Activated T-cell treated with anti-CD3 and anti-CD28 coated beads for 4 hours (primary cell): ENCODE results near the gene SPIC.
"Not testable (repeated sequence)": the region's sequence is repeated elsewhere in the genome, so short reads cannot be mapped to it uniquely, and the experiment has no call there.

Experiments used
- DNase-seq: peaks from one replicate; pipeline ENCODE4 v3.0.0-alpha.2; 2020

The SPIC gene

DNA sequence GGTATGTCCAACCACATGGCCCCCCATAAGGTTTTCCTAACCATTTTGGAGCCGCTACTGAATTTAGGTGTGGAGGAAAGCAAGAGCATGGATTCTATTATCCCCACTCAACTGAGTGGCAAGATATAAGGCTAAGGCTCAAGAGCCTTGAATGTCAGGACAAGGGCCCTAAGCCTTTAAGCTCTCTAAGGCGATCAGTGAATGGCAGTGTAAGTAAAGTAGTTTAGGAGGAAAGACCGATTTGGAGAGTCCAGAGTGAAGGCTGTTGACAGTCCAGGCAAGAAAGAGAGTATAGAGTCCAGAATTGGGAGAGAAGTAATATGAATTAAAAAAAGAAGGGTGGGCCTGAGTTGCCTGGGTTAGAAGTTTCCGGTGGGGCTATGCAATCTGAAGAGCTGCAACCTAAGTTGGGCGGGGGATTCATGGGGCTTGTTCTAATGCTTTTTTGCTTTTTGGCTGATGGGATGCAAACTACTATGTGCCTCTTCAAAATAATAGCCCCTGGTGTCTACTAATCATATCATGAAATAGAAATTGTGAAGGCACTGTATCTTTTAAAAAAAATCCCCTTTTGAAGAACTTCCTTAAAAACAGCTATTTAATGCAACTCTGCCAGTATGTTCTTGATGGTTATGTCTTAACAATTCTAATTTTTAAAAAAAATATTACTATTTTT is at the start of gene SPIC:
SPIC (plus strand) TSS at position 626 of the 676 bp plus-strand sequence. CDS start 1,569 bp downstream, outside the sequence.
- DNase-seq, result no peak

DNA sequence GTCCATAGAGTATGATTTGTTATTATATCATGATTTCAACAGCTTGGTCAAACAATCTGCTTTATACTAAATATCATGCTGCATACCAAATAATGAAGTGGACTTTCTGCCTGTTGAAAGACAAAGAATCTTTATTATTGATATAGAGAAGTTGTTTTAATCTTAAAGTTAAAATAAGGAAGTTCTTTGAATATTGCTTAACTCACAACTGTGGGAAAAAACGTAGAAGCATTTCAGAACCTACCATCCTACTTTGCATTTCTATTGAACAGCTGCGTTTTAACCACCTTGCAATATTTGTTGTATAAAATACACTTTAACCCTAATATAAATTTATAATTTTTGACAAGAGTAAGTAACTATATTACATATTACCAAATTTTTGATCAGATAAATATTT is 44.7 kb upstream of the SPIC start:
- DNase-seq, result no peak

DNA sequence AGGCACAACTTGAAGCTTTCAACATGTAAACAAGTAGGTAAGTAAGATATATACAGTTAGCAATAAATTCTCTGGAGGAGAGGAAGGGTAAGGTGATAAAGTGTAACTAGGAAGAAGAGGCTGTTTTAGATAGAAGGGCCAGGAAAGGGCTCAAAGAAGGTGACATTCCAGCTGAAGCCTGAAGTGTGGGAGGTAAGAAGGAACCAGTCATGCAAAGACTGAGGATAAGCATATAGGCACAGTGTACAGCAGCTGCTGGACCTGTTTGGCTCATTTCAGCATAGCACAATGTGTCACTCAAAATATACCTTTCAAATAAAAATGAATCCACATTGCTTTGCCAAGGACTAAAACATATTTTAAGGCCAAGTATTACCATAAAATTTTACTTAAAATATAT is 39.0 kb upstream of the SPIC start:
- DNase-seq, result no peak

DNA sequence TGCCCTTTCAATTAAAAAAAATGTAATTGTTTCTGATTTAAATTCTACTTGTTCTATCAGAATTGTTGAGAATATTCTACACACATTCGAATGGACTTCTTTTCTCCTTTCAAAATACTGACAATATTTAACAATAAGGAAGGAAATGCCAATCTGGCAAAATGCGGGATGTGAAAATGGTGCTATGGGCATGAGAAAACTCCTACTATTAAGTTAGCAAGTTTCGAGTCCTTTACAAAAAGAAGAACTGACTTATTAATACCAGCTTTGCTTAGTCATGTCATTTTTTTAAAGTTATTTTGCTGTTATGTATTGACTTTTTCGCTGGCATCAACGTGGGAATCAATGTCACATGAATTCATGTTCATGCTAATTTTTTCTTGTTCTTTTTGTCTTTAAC is 35.9 kb upstream of the SPIC start:
- no peak for DNase-seq

DNA sequence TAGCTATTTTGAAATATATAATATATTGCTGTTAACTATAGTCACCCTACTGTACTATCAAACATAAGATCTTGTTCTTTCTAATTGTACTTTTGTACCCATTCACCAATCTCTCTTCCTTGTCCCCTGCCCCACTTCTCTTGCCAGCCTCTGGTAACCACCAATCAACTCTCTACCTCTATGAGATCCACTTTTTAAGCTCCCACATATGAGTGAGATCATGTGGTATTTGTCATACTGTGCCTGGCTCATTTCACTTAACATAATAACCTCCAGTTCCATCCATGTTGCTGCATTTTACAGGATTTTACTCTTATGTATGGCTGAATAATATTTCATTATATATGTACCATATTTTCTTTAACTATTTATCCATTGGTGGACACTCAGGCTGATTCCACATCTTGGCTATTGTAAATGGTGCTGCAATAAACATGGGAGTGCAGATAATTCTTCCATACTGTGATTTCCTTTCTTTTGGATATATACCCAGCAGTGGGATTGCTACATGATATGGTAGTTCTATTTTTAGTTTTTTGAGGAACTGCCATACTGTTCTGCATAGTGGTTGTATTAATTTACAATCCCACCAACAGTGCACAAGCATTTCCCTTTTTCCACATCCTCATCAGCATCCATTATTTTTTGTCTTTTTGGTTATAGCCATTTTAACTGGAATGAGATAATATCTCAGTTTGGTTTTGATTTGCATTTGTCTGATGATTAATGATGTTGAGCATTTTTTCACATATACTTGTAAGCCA is 33.5 kb upstream of the SPIC start:
- no peak for DNase-seq

DNA sequence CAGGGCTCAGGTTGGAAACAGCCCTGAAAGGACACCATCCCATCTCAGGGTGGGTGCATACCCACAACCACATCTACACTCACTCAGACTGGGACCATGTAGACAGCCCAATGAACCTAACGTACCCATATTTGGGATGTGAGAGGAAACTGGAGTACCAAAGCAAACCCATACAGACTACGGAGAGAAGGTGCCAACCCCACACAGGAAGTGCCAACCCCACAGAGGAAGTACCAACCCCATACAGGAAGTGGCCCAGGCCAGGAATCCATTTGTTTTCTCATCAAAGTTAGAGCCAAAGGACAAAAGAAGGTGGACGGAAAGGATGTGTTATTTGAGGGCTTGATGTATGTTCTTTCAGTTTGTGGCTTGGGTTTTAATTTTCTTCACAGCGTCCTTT is 19.5 kb upstream of the SPIC start:
- DNase-seq, result no peak

DNA sequence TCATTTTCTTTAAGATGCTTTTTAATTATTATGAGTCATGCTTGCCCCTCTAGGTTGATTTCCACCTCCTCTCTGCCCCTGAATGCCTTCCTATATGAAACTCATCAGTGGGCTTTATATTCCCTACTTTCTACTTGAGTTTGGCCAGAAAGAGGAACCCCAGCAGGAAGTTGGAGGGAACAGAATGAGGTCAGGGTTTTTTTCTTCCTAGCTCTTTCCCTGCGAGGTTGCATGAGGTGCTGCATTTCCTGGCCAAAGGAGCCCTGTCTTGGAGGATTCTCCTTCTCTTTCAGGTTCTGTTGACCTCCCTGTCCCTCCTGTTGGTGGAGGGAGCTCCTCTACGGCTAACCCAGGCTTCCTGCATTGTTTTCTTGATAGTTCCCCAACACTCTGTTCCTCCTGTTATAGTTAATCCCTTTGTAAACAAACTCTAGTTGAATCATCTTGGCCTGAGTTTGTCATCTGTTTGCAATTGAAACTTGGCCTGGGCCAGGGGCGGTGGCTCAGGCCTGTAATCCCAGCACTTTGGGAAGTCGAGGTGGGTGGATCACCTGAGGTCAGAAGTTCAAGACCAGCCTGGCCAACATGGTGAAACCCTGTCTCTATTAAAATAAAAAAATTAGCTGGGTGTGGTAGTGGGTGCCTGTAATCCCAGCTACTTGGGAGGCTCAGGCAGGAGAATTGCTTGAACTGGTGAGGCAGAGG is 15.3 kb upstream of the SPIC start:
- DNase-seq, result no peak

DNA sequence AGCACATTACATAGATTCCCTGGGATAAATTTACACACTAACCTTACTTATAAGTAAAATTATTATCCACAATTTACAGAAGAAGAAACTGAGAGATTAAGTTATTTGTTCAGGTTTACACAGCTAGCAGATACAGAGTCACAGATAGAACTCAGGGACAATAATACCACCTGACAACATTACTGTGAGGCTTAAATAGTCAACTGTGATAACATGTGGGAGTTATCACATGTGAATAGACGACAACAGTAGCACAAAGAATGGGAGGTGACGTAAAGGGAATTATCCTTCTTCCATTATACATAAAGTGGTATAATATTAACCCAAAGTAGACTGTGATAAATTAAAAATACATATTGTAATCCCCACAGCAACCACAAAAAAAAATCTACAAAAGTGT is 6.2 kb upstream of the SPIC start:
- no peak for DNase-seq

DNA sequence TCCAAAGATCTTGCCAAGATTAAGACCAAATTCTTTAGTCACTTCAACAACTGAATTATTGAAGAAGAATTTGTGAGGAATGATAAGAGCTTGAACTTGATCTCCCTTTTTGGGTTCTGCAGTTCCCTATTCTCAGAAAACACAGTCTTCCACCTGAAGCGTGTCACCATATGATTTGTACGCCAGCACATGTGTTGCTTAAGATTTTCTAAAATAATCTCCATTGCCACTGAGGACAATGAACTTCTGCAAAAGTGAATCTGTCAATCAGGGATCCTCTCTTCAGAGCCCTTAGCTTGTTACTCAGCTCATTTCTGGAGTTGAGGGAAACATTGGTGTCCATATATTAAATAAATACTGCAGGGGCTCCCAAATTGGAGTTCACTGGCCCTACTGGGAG is 4.2 kb upstream of the SPIC start:
- no peak for DNase-seq

DNA sequence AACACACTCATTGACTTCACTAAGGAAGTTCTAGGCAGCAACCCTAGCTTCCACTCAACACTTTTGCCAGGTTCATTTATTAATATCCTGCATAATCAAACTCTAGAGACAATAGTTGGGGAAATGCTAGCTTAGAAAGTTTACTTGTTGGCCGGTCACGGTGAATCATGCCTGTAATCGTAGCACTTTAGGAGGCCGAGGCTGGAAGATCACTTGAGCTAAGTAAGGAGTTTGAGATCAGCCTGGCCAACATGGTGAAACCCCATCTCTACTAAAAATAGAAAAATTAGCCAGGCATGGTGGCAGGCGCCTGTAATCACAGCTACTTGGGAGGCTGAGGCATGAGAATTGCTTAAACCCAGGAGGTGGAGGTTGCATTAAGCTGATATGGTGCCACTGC is 3.3 kb upstream of the SPIC start:
- DNase-seq, result not testable (repeated sequence)

DNA sequence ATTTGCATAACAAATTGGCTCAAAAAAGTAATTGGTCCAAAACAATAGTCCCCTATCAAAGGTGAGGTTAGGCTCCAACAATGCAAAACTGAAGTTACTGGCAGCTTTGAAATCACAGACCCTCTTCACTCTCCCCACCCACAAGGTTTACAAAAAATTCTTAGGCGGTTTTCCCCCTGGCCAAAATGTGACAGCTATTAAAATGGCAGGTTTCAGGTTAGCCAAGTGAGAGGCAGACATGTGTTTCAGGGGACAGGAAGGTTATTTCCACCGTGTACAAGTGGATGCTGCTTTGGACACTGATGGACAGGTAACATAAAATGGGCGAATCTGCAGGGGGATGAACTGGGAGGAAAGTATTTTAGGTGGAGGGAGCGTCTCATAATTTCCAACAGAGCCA is 888 bp upstream of the SPIC start:
- DNase-seq, result no peak

DNA sequence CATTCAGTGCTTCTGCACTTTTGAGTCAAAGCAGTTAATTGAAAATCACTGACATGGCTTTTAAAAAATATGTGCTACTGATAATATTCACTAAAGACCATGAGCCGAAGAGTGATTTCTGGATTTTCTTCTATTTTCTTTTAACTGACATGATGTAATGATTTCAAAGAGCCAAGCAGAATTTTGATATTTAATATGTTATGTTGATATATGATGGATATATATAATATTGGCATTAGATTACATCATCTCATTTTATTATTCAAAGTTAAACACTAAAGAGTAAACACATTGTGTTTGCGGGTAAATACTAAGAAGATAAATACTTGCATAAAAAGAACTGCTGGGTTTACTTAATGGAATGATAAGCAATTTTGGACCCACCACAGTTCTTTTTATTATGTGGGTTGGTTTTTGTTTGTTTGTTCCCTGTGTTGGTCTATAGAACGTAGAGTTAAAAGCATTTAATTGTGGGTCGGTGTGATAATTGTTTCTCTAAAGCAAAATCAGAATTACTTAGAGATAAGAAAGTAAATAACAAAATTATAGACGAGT is 692 bp downstream of the SPIC start:
- no peak for DNase-seq

DNA sequence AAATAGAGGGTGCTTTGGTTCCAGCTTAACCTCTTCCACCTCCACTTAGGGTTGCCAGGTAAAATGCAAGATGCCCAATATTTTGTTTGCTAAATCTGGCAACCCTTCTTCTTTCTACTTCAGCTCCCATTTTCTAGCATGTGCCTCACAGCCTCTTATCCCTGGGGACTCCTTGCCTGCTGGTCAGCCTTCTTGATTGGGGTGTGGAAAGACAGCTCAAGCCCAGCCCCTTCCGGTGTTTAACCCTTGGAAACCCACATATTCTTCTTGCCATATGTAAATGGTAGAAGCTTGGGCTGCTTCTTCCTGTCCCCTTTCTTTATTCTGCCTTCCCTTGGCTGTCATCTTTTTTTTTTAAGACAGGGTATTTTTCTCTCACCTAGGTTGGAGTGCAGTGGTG is 5.7 kb downstream of the SPIC start:
- no peak for DNase-seq

DNA sequence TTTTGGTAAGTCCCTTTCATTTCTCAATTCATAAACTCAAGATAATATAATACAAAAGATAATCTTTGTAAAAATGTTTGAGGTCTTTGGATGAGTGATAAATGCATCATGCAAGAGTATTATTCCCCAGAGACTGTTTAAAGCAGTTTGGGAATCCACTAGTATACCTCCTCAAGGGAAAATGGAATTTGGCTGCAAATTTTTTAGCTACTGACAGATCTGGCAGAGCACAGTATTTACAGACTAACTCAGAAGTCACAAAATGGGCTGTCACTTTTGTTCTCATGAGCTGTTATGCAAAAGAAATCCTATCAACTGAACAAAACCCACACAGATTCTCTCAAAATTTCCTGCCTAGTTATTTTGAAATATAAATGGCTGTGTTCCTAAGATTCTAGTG is 9.9 kb downstream of the SPIC start:
- no peak for DNase-seq

DNA sequence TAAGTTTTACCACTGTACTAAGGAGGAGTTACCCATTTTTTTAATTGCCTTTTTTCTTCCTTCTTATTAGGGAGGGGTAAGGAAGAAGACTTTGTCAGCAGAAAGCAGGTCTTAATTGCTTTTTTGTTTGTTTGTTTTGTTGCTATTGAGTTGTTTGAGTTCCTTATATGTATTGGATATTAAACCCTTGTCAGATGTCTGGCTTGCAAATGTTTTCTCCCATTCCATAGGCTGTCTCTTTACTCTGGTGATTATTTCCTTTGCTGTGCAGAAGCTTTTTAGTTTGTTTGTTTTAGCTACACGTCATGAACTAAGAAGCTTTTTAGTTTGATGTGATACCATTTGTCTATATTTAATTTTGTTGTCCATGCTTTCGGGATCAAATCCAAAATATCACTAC is 13.3 kb downstream of the SPIC start:
- no peak for DNase-seq

DNA sequence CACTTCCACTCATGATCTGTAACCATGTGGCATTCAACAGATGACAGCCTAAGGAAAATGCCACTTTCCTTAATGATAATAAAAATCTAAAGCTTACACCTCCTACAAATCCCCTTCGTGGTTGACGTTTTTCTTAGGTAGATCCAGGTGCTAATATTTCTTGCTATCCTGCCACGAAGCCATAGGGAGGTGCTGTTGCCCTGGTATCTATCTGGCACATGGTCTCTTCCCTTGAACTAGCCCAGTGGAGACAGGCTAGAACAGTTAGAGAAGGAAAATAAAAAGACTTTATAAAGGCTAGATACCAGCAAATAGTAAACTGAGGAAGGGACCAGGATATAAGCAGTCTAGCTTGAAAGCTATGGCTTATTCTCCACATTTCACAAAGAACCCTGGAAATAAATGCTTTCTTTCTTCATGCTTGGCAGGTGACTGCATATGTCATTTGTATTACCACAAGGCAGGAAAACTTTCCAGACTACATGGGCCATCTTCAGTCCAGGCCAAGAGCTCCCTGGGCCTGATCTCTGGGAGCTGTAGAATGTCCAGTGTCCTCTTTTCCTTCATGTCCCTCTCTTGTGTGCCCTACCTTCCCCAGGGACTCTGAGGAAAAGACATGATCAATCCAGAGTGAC is 15.3 kb downstream of the SPIC start:
- DNase-seq, result no peak

DNA sequence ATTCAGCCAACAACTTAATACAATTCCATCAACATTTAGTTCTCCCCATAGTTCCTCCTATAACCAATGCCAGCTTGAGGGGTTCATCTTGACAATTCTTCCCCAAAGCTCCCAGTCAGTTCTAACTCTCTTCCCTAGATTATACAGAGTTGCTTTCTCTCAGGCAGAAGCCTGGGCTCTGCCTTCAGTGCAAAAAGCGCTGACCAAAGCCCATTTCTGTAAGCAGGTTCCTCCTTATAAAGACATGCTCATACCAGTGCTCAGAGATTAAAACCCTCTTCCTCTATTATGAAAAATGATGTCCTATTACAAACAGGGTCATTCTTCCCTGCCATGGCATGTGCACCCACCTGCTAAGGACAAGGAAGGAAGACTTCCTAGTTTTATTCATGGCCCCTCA is 16.2 kb downstream of the SPIC start:
- no peak for DNase-seq

DNA sequence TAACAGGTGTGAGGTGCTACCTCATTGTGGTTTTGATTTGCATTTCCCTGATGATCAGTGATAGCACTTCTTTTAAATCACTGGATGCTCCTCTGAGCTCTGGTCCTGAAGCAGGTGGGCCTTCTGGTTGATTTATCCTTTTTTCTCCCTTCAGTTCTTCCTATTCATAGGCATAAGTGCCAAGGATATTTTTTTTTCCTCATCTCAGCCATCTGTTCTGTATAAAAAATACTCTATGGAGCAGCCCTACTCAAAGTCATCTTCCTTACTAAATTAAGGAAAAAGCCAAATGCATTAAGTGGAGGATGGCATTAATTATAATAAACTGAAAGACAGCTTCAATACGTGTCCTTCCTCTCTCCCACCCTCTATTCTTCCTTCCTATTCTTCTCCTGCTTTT is 18.4 kb downstream of the SPIC start:
- DNase-seq, result no peak

DNA sequence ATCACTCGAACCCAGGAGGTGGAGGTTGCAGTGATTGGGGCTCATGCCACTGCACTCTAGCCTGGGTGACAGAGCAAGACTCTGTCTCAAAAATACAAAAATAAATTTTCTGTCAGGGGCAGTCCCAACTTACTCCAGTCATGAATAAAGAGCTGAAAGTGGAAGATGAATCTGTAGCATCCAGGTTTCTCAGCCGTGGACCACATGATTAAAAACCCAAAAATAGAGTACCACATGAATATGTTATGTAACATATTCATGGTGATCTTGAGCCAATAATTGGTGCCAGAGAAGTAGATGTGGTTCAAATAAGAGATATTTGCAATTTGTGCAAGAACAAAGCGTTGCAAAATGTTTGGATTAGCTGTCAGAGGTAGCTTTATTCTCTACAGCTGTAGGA is 23.1 kb downstream of the SPIC start:
- DNase-seq, result no peak

DNA sequence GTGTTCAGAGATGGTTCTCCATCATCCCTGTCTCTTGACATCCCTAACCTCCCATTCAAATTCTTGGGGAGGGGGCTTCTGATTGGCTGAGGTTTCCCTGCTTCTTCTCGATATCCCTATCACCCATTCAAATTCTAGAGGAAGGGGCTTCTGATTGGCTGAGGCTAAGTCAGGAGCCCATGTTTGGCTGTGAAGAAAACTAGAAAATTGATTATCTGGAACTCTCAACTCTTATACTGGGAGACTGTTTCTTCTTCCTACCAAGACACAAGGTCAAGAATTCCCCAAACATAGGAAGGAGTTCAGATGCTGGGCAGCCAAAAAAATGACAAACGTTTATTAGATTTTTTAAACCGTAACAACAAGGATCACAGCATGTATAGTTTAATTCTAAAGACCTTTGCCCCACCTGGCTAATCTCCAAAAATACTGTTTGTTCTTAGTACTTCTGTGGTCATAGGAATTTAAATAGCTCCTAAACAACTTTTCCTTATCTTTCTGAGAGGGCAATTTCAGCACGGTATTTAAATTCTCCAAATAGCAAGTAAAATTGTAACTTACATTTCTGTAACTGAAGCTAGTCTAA is 26.4 kb downstream of the SPIC start:
- DNase-seq, result no peak

DNA sequence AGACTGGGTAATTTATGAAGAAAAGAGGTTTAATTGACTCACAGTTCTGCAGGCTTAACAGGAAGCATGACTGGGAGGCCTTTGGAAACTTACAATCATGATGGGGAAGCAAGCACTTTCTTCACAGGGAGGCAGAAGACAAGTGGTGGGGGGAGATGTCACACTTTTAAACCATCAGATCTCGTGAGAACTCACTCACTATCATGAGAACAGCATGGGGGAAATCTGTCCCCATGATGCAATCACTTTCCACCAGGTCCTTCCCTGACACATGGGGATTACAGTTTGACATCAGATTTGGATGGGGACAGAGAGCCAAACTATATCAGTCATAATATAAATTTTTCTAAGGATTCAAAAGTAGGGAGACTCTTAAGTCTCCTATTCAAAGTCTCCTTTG is 46.0 kb downstream of the SPIC start:
- no peak for DNase-seq

DNA sequence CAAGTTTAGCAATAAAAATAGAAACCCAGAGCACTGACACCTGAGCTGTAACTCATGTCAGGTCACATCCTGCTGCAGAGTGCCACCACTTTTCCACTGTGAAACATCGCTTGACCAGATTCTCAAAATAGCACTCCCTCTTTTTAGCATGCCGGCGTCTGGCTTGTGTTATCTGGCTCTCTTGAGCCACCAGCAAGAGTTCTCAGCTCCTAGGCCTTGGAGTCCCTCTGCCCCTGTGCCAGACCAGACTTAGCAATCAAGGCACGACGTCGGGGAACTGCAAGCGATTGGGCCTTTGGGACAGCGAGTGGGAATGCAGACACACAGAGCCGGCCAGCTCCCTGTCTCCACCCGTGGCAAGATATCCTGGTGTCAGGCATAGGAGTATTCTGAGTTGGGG is 52.5 kb downstream of the SPIC start:
- no peak for DNase-seq

DNA sequence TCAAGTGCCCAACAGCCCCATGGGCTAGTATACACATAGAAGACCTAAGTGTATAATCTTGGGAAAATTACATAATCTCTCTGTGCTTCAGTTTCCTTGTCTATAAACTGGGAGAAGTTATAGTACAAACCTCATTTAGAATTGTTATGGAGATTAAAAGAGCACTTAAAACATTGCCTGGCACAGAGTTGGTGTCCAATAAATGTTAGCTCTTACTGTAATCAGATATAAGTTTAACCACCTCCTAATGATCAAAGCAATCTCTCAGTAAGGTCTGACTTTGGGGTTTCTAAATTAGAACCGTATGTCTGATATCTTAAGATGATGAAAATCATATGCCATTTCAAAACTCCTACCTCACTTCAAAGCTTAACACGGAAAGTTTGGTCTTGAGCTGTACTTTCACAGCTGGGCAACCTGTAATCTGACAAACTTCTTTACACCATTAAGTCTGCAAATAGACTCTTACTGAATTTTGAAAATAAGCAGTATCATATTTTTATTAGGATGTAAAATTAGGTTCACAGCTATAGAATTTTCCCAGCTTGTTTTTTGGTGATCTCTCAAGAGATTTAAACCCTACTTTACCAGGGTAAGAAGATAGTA is 61.0 kb downstream of the SPIC start:
- DNase-seq, result no peak
